Activated gamma-delta T cell treated with anti-CD3 and anti-CD28 coated beads, Interleukin-2, amount 50 U/mL, for 16 hours (primary cell): ENCODE data around the gene APOF.
A peak's percentile ranks its signal among the peaks of the same experiment; 100 is the strongest.
"Not testable (repeated sequence)": the region's sequence is repeated elsewhere in the genome, so short reads cannot be mapped to it uniquely, and the experiment has no call there.

Experiments used
- DNase-seq: peaks from one replicate; pipeline ENCODE4 v3.0.0-alpha.2; 2020; ENCODE audit warnings: low read depth

APOF gene

GRCh38 chr12:56373515-56373914 lies 10.9 kb upstream of the APOF start:
- DNase-seq = no peak

GRCh38 chr12:56366948-56367347 lies 4.3 kb upstream of the APOF start:
- DNase-seq = no peak

- DNase-seq = no peak
Measured at GRCh38 chr12:56361487-56362129, 1.0 kb downstream of the APOF start.

- peak; percentile 98 for DNase-seq
Measured at GRCh38 chr12:56359851-56360767, 2.5 kb downstream of the APOF start, which contains the start of gene STAT2. Gene STAT2 (minus strand): TSS chr12:56360107. CDS start chr12:56356571, 3,536 bp downstream.

GRCh38 chr12:56358836-56359532 lies 3.7 kb downstream of the APOF start:
- no peak for DNase-seq

- DNase-seq = no peak
Measured at GRCh38 chr12:56351325-56351724, 11.3 kb downstream of the APOF start.

GRCh38 chr12:56350662-56351061 lies 12.0 kb downstream of the APOF start:
- no peak for DNase-seq

GRCh38 chr12:56348776-56349175 lies 13.9 kb downstream of the APOF start:
- DNase-seq = no peak

GRCh38 chr12:56347255-56347654 lies 15.4 kb downstream of the APOF start:
- DNase-seq = not testable (repeated sequence)

GRCh38 chr12:56346675-56347074 lies 16.0 kb downstream of the APOF start:
- no peak for DNase-seq

- not testable (repeated sequence) for DNase-seq
Measured at GRCh38 chr12:56342290-56342689, 20.4 kb downstream of the APOF start.

GRCh38 chr12:56341616-56342015 lies 21.0 kb downstream of the APOF start:
- DNase-seq = no peak

GRCh38 chr12:56339158-56339422 lies 23.6 kb downstream of the APOF start:
- DNase-seq = no peak

- DNase-seq = peak; percentile 77
Measured at GRCh38 chr12:56338308-56339157, 24.1 kb downstream of the APOF start, which contains the start of gene IL23A. Gene IL23A (plus strand): TSS chr12:56338884. CDS start chr12:56339045, 161 bp downstream.

- DNase-seq = no peak
Measured at GRCh38 chr12:56337753-56338251, 24.9 kb downstream of the APOF start.

- DNase-seq = no peak
Measured at GRCh38 chr12:56336361-56337167, 26.1 kb downstream of the APOF start.

GRCh38 chr12:56335527-56335926 lies 27.1 kb downstream of the APOF start:
- not testable (repeated sequence) for DNase-seq

- DNase-seq = no peak
Measured at GRCh38 chr12:56334490-56334793, 28.2 kb downstream of the APOF start.

- peak; percentile 88 for DNase-seq
Measured at GRCh38 chr12:56333679-56334489, 28.8 kb downstream of the APOF start, which contains the start of gene PAN2. Gene PAN2 (minus strand): TSS chr12:56334000. CDS start chr12:56333094, 906 bp downstream.

- DNase-seq = peak; percentile 10
Measured at GRCh38 chr12:56333197-56333678, 29.4 kb downstream of the APOF start.
